Astrocyte of the hippocampus (primary cell): Measurements from ENCODE around the gene EMC8.
"Not testable (repeated sequence)": the region's sequence is repeated elsewhere in the genome, so short reads cannot be mapped to it uniquely, and the experiment has no call there.

ENCODE experiments used
- DNase-seq: peaks from one replicate; pipeline ENCODE4 v3.0.0; 2011; ENCODE audit warnings: low read depth, low spot score

Gene EMC8

DNA sequence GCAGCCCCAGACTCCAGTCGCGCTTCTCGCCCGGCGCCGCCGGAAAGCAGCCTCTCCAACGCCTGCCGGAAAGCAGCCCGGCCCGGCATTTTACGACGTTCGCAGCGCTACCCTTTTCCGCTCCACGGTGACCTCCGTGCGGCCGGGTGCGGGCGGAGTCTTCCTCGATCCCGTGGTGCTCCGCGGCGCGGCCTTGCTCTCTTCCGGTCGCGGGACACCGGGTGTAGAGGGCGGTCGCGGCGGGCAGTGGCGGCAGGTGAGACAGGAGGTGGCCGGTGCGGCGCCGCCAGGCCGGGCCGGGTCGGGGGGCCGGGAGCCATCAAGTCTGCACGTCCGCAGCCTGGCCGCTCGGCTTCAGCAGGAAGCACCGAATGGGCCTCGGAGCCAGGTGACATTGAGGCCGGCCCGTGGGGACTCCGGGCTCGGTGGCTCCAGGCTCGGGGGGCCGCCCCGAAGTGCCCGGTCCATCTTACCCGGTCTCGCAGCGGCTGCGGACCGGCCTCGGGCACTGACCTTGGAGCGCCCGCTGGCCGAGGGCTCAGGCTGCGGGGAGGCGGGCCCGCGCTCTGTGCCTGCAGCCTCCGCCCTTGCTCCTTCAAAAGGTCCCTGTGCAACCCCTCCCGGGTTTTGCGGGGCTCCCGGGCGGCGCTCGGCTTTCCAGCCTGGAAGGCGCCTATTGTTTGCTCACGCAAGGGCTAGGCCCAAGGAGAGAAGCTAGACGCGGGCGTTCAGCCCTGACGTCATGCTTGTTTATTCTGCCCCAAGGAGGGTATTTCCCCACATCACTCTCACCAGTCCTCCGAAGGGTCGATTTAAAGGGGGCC, at the start of gene EMC8, which contains the start of gene COX4I1:
Gene EMC8, minus strand, starts transcription at position 48 of the 824 bp plus-strand sequence. CDS start 249 bp downstream, outside the sequence.
Gene COX4I1, plus strand, starts transcription at position 199 of the 824 bp plus-strand sequence. CDS start 1,511 bp downstream, outside the sequence.
- peak; percentile 97 for DNase-seq

DNA sequence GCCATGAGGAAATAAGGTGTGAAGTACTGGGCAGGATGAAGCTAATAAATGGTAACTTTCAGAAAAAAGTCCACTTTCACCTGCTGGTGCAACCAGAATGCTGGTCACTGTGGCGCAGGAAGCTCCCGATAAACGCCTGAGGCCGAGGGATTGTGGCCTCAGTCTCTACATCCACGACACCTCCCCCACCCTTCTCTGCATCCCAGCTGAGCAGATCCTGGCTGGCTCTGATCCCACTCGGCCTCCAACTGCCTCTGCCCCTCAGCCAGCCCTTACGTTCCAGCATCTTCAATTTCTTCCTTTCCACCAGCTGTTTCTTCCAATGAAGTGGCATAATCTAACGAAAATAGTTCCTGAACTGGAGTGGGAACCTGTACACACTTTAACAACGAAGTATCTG, 49.6 kb upstream of the EMC8 start:
- DNase-seq, result no peak

DNA sequence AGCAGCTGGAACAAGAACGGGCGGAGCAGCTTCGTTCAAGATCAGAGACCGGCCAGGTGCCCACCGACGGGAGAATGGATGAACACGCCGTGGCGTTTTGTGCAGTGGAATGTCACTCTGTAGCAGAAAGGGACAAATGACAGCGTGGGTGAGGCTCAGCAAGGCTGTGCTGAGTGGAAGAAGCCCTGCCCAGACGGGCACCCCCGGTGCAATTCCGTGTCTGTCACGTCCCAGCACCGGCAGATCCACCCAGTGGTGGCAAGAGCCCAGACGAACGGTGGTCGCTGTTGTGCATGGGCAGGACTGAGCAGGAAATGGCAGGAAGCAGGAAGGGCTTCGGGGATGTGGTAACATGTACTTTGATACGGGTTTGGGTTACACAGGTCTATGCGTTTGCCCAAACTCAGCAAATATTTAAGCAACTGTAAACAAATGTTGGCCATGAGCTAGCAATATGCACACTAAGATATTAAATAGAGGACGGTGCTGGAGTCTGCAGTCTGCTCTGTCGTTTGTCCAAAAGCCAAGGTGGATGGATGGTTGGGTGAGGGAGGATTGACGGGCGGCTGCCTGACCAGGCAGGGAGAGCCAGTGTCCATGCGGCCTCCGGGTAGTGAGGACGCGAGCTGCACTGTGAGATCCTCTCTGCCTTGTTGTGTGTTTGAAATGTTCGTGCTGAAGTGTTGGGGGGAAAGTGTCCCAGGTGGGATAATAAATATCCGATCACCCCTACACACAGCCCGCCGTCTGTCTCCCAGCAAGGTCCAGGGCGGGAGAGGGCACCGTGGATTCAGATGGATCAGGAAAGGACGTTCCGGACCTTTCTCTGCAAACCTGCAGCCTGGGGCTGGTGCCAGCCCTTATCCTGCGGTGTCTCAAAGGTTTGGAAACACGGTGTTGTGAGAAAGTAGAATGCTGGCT, 48.6 kb upstream of the EMC8 start:
- DNase-seq, result no peak

DNA sequence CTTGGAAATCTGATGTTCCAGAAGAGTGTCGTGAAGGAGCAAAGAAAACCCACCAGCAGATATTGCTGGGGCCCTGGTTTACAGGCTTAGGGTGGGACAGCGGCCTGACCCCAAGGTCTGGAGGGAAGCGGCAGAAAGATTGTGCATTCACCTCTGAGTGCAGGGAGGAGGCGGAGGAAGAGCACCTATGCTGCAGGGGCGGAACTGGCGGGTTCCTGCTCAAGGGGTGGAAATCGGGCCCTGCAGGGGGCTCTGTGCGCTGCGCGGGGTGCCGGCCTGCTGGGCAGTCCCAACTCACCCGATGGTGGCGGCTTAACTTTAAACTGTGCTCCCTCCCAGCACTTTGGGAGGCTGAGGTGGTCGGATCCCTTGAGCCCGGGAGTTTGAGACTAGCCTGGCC, 47.7 kb upstream of the EMC8 start:
- DNase-seq, result no peak

DNA sequence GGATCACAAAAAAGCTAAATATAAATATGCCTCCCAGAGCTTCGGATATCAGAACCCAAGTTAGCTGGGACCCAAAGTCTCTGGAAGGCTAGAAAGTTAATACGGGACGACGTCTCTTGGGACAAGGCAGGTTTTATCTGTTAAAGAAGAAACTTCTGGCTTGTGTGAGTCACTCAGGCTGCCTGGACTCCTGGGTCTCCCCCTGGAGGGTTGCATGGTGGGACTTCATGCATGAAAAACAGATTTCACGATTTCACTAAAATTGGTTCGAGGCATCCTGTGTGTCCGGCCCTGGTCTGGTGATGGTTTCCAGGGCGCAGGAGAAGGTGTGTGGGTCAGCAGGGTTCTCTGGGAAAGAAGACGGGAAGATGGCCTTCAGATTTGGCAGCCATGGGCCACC, 47.1 kb upstream of the EMC8 start:
- DNase-seq, result no peak

DNA sequence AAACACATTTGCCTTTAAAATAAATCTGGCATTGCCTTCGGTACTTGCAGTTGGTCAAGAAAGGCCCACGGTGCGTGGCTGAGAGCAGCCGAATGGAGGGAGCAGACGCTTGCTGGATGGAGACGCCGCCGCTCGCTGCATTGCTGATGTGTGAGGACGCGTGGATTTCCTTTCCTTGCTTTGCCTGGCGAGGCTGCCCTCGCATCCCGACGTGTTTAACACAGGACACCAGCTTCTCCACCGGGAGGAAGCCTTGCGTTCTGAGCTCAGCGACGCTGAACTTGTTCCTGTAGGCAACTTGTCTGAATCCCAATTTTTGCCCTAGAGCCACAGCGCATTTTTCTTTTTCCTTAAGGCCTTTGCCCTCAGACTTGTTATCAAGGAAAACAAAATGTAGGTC, 45.9 kb upstream of the EMC8 start:
- no peak for DNase-seq

DNA sequence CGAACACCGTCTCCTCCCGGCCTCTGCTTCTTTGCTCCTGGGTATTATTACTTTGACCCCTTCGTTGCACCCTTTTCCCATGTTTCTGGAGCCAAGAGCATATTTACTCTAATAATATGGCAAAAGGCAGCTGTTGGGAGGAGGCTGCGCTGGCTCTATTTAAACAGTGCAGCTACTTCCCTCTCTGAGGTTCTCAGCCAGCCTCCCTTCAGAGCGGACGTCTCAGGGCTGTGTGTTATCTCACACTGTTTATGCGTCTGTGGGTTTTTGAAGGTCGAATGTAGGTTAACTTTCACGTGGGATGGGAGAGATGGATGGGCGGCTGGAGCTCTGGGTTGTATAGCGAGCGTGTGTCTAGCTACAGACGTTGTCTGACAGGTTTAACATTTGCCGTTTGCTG, 45.4 kb upstream of the EMC8 start:
- no peak for DNase-seq

DNA sequence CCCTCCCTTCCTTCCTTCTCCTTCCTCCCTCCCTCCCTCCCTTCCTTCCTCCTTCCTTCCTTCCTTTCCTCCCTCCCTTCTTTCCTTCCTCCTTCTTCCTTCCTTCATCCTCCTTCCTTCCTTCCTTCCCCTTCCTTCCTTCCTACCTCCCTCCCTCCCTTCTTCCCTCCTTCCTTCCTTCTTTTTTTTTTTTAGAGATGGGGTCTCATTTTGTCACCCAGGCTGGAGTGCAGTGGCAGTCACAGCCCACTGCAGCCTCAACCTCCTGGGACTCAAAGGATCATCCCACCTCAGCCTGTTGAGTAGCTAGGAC, 44.8 kb upstream of the EMC8 start:
- DNase-seq, result no peak

DNA sequence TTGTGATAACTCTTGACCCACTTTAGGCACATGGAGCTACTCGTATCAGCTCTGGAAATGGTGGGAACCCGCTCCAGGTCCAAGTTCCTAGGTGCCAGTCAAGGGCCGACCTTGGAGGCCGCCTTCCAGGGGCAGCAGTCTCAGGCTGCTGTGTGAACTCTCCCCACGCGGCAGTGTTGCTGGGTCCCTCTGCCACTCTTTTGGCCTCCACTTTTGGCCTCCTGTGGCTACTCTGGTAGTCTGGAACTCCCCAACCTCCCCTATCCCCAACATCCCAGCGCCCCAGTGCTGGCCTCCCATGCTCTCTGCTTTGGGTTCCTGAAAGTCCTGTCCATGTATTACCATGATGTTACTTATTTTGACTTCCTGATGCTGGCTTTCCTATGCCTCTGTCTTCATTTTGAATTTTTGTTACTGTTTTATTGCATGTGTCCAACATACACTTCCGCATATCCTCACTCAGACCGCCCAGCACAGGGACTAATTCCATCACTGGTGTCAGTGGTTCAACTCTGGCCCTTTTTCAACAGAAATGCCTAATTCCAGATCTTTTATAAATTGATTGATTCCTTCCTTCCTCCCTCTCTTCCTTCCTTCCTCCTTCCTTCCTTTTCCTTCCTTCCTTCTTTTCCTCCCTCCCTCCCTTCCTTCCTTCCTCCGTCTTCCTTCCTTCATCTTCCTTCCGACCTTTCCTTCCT, 44.3 kb upstream of the EMC8 start:
- DNase-seq, result no peak

DNA sequence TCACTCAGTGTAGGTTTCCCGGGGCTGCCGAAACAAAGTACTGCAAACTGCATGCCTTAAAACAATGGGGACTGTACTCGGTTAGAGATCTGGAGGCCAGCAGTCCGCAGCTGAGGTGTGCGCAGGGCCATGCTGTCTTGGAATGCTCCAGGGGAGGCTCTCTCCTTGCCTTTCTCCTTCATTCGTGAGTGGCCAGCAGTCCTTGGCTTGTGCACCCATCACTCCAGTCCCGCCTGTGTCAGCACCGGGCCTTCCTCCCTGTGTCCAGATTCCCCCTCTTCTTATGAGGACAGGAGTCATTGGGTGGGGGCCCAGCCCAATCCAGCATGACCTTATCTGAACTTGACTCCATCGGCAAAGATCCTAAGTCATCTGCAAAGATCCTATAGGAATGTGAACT, 43.5 kb upstream of the EMC8 start:
- DNase-seq, result no peak

DNA sequence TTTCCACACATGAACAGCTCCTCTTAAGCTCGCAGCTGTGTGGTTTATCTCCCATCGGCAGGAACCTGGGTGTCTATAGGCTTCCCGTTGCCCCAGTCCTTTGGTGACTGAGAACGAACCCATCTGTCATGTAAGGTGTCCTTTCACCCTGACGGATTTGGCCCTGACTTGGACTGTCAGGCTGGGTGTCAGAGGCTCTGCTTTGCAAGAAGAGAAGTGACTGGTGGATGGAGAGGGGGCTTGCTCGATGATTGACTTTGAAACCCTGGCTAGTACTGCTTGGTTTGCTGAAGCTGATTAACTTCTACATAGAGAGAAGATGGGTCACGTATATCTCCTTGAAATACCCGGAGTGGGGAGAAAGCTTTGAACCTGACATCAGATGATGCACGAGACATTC, 43.1 kb upstream of the EMC8 start:
- DNase-seq, result no peak

DNA sequence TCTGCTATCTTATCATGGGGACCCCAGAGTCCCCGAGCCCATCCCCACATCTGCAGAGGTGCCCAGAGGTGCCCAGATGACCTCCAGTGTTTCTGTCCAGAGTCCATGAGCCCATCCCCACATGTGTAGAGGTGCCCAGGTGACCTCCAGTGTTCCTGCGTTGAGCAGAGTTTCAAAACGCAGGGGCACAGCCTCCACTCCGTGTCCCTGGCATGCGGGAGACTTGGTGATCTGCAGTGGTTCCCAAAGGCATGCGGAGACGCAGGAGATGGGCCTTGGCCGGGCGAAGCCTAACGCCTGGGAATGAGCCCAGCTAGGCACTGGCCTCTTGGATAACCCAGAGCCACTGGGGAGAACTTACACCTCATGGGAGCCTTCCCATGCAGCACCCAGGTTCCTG, 41.5 kb upstream of the EMC8 start:
- no peak for DNase-seq

DNA sequence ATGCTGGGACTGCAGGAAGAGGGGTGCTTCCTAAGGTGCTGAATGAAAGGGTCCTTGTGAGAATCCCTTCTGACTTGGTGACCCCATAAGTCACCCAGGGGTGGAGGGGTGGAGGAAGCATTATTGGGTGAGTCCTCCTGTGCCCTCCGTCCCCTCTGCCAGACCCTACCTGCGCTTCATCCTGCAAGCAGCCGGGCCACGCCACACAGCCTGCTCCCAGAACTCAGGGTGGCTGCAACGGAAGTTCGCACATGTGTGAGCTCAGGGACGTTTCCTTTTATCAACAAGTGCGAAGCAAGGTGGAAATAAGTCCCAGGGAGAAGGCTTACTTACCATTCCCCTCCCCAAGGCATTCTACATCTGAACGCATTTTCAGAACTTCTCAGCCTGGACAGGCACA, 41.1 kb upstream of the EMC8 start:
- DNase-seq, result no peak

DNA sequence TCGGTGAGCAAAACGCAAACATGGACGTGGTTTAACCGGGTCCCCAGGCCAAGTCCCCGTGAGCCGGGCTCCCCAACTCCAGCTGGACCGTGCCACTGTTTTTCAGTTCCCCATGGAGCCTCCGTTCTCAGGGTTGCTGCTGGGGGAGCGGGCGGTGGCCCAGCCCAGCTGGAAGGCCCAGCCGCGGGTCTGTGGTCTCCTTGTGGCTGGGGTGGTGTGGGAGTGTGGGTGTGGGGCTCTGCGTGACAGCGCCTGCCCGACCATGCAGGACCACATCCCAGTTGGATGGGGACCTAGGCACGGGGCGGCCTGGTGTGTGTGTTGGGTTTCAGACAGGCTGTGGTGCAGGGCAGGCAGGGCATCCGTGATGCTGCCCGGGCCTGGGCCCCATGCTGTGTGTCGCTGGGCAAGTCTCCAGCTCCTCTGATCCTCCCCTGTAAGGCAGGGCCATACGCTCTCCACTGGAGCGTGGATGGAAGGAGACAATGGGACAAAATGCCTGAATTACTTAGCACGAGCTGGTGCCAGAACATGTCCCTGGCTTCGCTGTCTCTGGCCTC, 40.4 kb upstream of the EMC8 start:
- DNase-seq, result no peak

DNA sequence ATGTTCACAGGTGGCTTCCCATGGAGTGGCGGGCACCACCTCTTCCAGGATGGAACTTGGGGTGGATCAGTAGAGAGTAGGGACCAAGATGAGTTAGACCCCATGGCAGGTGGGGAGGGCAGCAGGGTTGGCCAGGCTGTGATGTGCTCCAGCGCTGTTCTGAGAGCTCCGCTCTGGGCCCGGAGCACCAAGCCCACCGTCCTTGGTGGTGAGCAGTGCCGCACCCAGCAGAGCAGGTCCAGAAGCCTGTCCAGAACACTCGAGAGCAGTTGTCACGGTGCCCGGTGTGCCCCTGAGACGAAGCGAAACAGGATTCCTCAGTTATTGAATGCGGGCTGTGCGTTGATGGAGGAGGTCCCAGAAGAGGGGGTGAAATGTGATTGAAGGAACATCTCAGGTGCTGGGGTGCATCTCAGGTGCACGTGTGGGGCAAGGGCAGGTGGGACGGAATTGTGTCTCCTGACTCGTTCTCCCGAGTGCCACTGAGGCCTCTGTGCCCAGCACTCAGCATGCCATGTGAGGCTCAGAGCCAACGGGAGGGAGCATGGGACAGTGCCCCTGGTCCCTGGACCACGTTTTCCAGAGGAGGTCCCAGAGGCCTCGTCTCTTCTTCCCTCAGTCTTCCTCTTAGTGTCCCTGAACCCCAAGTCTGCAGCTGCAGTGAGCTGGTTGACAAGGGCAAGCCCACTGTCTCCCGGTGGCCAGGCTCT, 39.7 kb upstream of the EMC8 start:
- DNase-seq, result no peak

DNA sequence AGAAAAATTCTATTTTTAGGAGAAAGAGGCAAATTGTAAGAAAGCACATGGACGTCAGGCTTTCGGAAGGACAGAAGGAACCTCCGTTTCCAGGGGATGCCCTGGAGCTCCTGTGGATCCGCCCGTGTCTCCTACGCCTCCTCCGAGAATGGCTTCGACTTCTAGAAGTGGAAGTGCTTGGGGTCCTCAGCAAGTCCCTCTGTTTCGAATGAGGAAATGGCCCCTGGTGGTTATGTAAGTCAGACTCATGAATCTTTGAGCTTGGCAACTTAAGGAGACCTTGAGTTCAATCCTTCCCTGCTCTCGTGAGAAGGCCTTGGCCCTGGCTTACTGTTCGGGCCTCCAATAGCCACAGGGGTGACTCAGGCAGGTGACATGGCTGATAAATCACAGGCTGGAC, 39.0 kb upstream of the EMC8 start:
- DNase-seq, result no peak

DNA sequence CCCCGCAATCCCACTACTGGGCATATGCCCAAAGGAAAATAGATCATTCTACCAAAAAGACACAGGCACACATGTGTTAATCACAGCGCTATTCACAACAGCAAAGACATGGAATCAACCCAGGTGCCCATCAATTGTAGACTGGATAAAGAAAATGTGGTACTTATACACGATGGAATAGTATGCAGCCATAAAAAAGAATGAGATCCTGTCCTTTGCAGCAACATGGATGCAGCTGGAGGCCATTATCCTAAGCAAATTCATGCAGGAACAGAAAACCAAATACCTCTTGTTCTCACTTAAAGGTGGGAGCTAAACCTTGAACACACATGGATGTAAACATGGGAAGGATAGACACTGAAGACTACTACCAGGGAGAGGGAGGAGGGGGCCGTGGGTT, 38.3 kb upstream of the EMC8 start:
- DNase-seq, result not testable (repeated sequence)

DNA sequence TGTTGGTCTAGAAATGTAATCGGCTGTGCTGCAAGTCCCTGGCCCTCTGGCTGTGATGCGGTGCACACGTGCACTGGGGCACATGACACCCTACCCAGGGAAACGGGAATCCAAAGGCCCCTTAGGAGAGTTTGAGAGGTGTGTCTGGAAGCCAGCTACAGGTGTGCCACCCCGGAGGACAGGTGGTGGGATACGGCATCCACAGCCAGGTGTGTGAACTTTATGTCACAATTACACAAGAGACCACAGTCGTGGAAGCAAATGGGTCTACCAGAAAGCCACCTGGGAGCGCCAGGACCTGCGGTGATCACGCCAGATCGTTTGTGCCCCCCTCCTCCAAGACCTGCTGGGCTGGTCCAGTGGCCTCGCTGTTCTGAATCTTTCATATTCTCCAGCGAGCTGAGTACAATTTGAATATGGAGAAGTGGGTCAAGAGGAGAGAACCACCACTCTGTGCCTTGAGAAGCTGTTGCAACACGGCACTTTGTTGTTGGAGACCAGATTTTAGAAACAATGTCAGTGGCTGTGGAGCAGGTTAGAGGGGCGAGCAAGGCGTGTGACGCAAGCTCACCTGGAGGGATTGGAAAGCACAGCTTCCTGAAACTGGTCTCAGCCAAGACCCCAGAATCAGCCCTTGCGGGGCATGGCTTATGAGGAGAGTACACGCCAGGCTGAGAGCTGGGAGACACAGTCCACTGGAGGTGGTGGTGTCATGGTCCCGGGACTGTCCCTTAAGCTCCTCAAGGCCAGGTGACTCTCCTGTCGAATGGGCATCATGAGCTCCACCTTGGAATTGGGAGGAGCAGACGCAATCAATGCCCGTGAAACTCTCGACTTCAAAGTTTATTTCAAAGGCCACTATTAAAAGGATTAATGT, 37.6 kb upstream of the EMC8 start:
- DNase-seq, result no peak

DNA sequence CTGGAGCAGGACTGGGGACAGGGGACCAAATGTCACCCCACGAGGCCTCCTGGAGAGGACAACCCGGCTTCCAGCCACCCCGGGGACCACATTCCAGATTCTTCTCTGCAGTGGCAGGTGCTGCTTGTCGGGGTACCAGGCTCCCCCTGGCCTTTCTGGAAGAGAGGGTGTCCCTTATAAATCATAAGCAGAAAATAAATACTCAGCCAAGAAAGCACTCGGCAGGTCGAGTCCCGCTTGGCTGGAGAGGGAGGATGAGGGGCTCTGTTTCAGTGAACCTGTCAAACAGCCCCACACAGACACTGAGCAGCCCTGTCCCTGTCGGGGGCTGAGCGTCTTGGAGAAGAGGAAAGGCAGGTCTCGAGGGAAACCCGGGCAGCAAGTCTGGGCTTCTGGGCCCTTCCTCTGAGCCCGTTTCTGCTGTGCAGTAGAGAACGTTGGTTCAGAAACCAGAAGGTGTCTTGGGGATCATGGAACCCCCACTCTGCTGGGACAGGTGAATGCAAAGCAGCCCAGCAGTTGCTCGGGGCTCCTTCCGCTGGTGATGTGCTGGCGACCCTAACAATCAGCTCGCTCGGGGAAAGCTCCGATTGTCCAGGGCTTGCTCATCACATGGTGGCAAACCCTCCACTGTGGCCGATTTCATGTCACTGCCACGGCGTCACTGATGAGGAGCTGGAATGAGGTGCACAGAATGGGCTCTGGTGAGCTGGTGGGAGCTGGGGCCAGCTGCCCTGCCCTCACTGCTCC, 36.8 kb upstream of the EMC8 start:
- no peak for DNase-seq
